Keratinocyte (primary cell): ENCODE data around the gene CES2. TPM values are rescaled to one million over a fixed set of nuclear protein-coding genes. Genes with fewer than 3 reads are reported as not detected.

Source experiments
- DNase-seq: peaks from one replicate; pipeline ENCODE4 v3.0.0-alpha.2; 2011; ENCODE audit warnings: low read depth, missing footprints, low spot score
- FAIRE-seq: peaks from 2 replicates; lab custom pipeline; 2011; peaks lifted over from hg19 to GRCh38; lab: Jason Lieb, UNC
- H2AFZ ChIP-seq: 2 replicates; pipeline ENCODE4 v1.6.0; 2012; ENCODE audit warnings: low read length, control low read depth, inconsistent platforms; ENCODE audit not compliant: control insufficient read depth
- H3K27ac ChIP-seq: 2 replicates; pipeline ENCODE4 v1.5.1; 2011; ENCODE audit warnings: low read length; ENCODE audit not compliant: control insufficient read depth, insufficient read depth
- H3K27me3 ChIP-seq: 3 replicates; pipeline ENCODE4 v1.6.0; 2011; ENCODE audit warnings: low read length; ENCODE audit not compliant: control insufficient read depth, insufficient read depth; ENCODE audit errors: extremely low read depth
- H3K36me3 ChIP-seq, 2 experiments: 2 replicates in 1 of 2; 3 replicates in 1 of 2; pipeline ENCODE4 v1.5.1; 2011; ENCODE audit warnings: low read length in 2 of 2, mild to moderate bottlenecking in 1 of 2; ENCODE audit not compliant: control insufficient read depth in 2 of 2, insufficient read depth in 2 of 2; ENCODE audit errors: extremely low read depth in 1 of 2
- H3K4me1 ChIP-seq: 3 replicates; pipeline ENCODE4 v1.5.1; 2011; ENCODE audit warnings: low read length; ENCODE audit not compliant: control insufficient read depth, insufficient read depth; ENCODE audit errors: extremely low read depth
- H3K4me2 ChIP-seq: 3 replicates; pipeline ENCODE4 v1.6.0; 2011; ENCODE audit warnings: low read depth, low read length; ENCODE audit not compliant: control insufficient read depth, insufficient read depth; ENCODE audit errors: extremely low read depth
- H3K4me3 ChIP-seq, 3 experiments: fragments of 200-600 bp in 1 of 3; sonication (generic) in 1 of 3; 2 replicates in 2 of 3; 3 replicates in 1 of 3; pipeline ENCODE4 v1.5.1; 2011 to 2016; ENCODE audit warnings: low read length in 3 of 3, mild to moderate bottlenecking in 3 of 3, control low read depth in 2 of 3, inconsistent platforms in 1 of 3, low read depth in 1 of 3, mixed read lengths in 1 of 3, mixed run types in 1 of 3, moderate library complexity in 1 of 3; ENCODE audit not compliant: control insufficient read depth in 2 of 3, insufficient read depth in 2 of 3; ENCODE audit errors: extremely low read depth in 1 of 3
- H3K79me2 ChIP-seq: 2 replicates; pipeline ENCODE4 v1.6.0; 2012; ENCODE audit warnings: low read length; ENCODE audit not compliant: control insufficient read depth, insufficient read depth
- H3K9ac ChIP-seq: 3 replicates; pipeline ENCODE4 v1.6.0; 2011; ENCODE audit warnings: low read length; ENCODE audit not compliant: control insufficient read depth, insufficient read depth; ENCODE audit errors: extremely low read depth
- H3K9me1 ChIP-seq: 3 replicates; pipeline ENCODE4 v1.6.0; 2011; ENCODE audit warnings: low read length; ENCODE audit not compliant: control insufficient read depth, insufficient read depth; ENCODE audit errors: extremely low read depth
- H3K9me3 ChIP-seq: 2 replicates; pipeline ENCODE4 v1.5.1; 2012; ENCODE audit warnings: low read depth, low read length; ENCODE audit not compliant: control insufficient read depth
- H4K20me1 ChIP-seq: 3 replicates; pipeline ENCODE4 v1.6.0; 2011; ENCODE audit warnings: low read length; ENCODE audit not compliant: control insufficient read depth, insufficient read depth; ENCODE audit errors: extremely low read depth
- CTCF ChIP-seq, 3 experiments: IDR thresholded peaks in 1 of 3; conservative IDR thresholded peaks in 1 of 3; optimal IDR thresholded peaks in 1 of 3; 2 replicates in 2 of 3; 3 replicates in 1 of 3; pipeline versions ENCODE3 to v1.5.1; 2011; ENCODE audit warnings: low read length in 3 of 3, mild to moderate bottlenecking in 3 of 3, moderate library complexity in 2 of 3, control low read depth in 1 of 3, inconsistent platforms in 1 of 3; ENCODE audit not compliant: insufficient read depth in 2 of 3; ENCODE audit errors: extremely low read depth in 1 of 3
- EZH2 ChIP-seq: IDR thresholded peaks from one replicate; pipeline ENCODE4 v1.6.1; 2012; ENCODE audit warnings: inconsistent platforms, mild to moderate bottlenecking, low read length, moderate library complexity
- dilution Hi-C: fragments of 300-500 bp; cut with MboI; formaldehyde crosslinking; loops from one replicate; pipeline ENCODE4 v1.7.0; 2020; ENCODE audit warnings: low sequenced_read_pairs; ENCODE audit not compliant: extremely low pct_ligation_motif_present
- polyA plus RNA-seq, 5 experiments: library from polyadenylated mRNA; depleted of rRNA in 3 of 5; stranded (reverse) in 3 of 5; stranded (forward) in 1 of 5; unstranded in 1 of 5; fragments of >200 nt; gene quantifications; 1 replicate in 1 of 5; 2 replicates in 3 of 5; 3 replicates in 1 of 5; pipeline versions ENCODE4 v1.2.1 to v1.2.3, GENCODE V29; 2011 to 2012; ENCODE audit warnings: missing spikeins in 2 of 5, low read depth in 1 of 5, low replicate concordance in 1 of 5

The CES2 gene
- polyA plus RNA-seq, 1 donor (not counting 4 experiments of a cell fraction or from before 2014, with no cell fraction given) = 41.6 TPM

GRCh38 chr16:66894055-66894454 lies 41.3 kb upstream of the CES2 start:
- no peak for DNase-seq
- Histone ChIP-seq H3K4me2 (no peak overlapping the region), H3K4me1 (peaks cover 16% of the 10 kb centered on the region), H3K27me3 (no peaks in the 10 kb centered on the region), H3K9ac (no peak overlapping the region), H3K9me1 (no peaks in the 10 kb centered on the region), H3K36me3 (peaks cover 0 to 1% of the 10 kb centered on the region in 2 experiments), H3K4me3 (no peak overlapping the region), H4K20me1 (peaks cover 2% of the 10 kb centered on the region), H2AFZ (no peak overlapping the region), H3K79me2 (no peaks in the 10 kb centered on the region), H3K27ac (no peak overlapping the region), H3K9me3 (no peaks in the 10 kb centered on the region)
- dilution Hi-C loops = no loop called here
- FAIRE-seq = no peak
- TF ChIP-seq EZH2 (no peak), CTCF (optimal IDR thresholded peaks at IDR 0.05 in 1 of 3, IDR thresholded peaks at IDR 0.05 in 1 of 3, conservative IDR thresholded peaks at IDR 0.05 in 1 of 3; ENCODE audit: extremely low read depth in 1 of 3, insufficient read depth in 2 of 3, low read length in 3 of 3) (no peak)

DNA sequence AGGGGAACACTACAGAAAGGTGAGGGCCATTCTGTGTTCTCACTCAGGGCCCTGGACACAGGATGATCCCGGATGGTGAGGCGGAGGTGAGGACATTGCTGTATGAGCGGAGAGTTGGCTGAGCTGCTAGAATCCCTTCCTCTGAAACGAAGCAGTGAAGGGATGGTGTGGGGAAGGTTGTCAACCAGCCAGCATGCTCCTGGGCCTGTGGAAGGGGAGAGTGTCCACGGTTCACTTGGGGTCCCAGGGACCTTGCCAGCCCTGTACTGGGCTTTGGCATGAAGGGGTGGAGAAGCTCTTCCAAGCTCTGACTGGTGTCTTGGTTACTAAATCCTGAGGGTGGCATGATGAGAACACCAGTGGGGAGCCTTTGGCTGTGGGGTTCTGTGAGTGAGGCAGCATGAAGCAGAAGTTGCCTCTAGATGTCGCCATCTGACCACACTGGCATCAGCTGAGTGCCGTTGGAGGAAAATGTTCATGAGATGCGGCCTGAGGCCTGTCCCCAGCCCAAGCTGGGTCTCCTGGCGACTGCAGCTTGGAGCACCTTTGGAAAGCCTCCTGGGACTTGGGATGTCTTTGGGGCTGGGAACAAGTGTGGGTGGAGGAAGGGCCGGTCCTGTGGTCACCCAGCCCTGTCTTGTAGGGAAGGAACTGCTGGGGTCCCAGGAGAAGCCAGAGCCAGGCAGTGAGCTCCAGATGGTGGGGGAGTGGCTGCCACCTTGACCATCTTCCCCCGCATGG lies 40.2 kb upstream of the CES2 start:
- TF ChIP-seq CTCF (optimal IDR thresholded peaks at IDR 0.05 in 1 of 3, IDR thresholded peaks at IDR 0.05 in 1 of 3, conservative IDR thresholded peaks at IDR 0.05 in 1 of 3; ENCODE audit: extremely low read depth in 1 of 3, insufficient read depth in 2 of 3, low read length in 3 of 3) (peak; percentile 92 to 99 (median 95)), EZH2 (no peak)
- Histone ChIP-seq H3K4me2 (no peak overlapping the region), H3K4me1 (peaks cover 22% of the 10 kb centered on the region), H3K9me3 (no peaks in the 10 kb centered on the region), H3K36me3 (peaks cover 0 to 1% of the 10 kb centered on the region in 2 experiments), H3K9me1 (no peaks in the 10 kb centered on the region), H3K9ac (no peak overlapping the region), H3K79me2 (no peaks in the 10 kb centered on the region), H3K27me3 (no peaks in the 10 kb centered on the region), H2AFZ (no peak overlapping the region), H3K4me3 (no peak overlapping the region), H3K27ac (no peak overlapping the region), H4K20me1 (peaks cover 2% of the 10 kb centered on the region)
- dilution Hi-C loops = no loop called here
- DNase-seq = no peak
- FAIRE-seq = peak; percentile 61
